Stimulated activated CD4-positive, alpha-beta T cell treated with anti-CD3 and anti-CD28 coated beads, TNF-alpha, amount 100 ng/mL, for 48 hours (primary cell): ENCODE results near the gene IP6K3.
A peak's percentile ranks its signal among the peaks of the same experiment; 100 is the strongest.

Experiments used
- DNase-seq, 3 donors: peaks; one replicate each; pipeline ENCODE4 v3.0.0-alpha.2; 2020; ENCODE audit warnings: low read depth in 3 of 3

Gene IP6K3

DNA sequence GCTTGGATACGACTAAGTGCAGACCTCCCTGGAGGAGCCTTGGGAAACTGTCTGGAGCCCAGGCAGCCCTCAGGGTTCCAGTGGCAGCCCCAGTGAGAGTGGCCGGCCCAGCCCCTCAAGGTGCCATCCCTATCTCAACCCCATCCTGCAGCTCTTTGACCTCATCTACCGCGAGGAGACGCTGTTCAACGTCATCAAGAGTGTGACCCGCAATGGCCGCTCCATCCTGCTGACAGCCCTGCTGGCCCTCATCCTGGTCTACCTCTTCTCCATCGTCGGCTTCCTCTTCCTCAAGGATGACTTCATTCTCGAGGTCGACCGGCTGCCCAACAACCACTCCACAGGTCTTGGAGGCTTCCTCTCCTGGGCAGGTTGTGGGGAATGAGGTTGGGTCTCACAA lies 55.9 kb downstream of the IP6K3 start:
- DNase-seq: no peak

DNA sequence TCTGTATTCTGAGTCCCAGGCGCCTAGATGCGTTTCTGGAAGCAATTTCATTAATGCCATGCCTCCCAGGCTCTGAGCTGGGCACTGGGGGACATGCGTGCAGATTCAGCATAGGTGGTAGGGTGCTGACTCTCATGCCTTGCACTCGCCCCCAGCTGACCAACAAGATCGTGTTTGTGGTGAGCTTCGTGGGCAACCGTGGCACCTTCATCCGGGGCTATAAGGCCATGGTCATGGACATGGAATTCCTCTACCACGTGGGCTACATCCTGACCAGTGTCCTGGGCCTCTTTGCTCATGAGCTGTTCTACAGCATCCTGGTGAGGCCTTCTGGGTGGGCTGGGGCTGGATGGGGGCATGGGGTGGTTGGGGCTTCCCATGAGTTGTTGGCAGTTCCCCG lies 56.8 kb downstream of the IP6K3 start:
- no peak for DNase-seq

DNA sequence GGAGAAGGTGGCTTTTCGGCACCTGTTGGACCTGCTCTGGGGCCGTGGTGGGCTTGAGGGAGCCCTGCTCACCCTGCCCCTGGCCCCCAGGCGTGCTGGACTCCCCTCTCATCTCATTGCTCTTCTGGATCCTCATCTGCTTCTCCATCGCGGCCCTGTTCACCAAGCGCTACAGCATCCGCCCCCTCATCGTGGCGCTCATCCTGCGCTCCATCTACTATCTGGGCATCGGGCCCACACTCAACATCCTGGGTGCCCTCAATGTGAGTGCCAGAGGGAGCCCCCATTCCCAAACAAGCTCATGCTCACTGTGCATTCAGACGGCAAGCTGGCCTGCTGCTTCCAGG lies 57.6 kb downstream of the IP6K3 start:
- no peak for DNase-seq

DNA sequence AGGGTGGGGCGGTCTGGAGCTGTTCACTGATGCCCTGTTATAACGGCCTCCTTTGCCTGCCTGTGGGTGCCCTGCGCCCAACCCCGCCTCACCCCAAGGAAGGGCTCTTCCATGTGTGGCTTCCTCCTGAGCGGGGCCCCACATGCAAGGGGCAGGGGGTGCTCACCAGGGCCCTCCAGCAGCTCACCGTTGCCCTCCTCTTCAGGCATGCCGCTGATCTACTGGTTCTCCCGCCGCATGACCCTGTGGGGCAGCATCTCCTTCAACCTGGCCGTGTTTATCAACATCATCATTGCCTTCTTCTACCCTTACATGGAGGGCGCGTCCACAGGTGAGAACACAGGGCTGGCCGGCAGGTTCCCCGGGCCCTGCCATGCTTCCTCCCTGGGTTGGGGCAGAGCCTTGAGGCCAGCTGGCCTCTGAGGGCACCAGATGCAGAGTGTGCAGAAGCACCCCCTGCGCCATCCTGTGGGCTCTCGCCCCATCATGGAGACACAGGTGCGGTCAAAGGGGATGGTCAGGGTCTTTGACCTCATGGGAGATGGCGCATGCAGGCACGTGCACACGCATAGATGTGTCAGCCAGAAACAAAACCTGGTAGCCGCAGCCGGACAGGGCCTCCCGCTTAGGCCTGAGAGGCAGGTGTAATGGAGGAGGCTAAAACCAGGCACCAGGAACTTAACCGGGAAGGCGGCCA lies 58.1 kb downstream of the IP6K3 start:
- no peak for DNase-seq

DNA sequence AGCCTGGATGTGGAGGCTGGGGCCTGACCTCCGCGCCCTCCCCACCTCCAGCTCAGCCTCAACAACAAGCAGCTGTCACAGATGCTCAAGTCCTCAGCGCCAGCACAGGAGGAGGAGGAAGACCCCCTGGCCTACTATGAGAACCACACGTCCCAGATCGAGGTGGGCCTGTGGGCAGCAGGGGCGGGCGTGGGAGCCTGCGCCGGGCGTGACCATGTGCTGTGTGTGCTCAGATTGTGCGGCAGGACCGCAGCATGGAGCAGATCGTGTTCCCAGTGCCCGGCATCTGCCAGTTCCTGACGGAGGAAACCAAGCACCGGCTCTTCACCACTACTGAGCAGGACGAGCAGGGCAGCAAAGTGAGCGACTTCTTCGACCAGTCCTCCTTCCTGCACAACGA lies 58.7 kb downstream of the IP6K3 start:
- DNase-seq: no peak

DNA sequence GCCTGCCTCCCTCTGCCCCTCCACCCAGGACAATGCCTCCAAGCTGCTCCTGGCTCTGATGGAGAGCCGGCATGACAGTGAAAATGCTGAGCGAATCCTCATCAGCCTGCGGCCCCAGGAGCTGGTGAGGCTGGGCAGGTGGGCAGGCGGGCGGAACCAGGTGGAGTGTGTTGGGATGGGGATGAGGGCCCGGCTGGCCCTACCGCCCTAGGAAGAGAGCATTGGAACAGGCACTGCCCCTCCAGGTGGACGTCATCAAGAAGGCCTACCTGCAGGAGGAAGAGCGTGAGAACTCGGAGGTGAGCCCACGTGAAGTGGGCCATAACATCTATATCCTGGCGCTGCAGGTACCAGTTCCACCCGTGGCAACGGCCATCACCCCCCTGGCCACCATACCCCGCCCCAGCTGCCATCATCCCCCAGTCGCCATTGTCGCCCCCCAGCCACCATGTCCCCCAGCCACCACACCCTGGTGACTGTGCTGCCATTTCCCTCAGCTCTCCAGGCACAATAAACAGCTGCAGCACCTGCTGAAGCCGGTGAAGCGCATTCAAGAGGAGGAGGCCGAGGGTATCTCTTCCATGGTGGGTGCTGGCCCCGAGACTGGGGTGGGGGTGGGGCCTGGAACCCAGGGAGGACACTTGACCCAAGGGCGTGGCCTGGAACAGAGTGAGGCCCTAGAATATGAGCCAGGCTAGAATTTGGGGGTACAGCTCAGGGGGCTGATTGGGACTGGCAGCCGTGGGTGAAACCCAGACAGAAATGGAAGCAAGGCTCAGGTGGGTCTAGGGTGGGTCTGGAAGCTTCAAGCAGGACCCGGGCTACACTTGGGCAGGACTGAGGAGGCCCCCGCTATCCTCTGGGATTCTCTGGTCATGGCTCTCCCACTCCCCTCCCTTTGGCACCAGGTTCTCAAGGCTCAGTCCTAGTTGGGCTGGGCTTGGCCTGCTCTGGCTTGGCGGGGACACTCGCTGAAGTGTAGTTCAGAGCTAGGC lies 59.4 kb downstream of the IP6K3 start:
- no peak for DNase-seq

DNA sequence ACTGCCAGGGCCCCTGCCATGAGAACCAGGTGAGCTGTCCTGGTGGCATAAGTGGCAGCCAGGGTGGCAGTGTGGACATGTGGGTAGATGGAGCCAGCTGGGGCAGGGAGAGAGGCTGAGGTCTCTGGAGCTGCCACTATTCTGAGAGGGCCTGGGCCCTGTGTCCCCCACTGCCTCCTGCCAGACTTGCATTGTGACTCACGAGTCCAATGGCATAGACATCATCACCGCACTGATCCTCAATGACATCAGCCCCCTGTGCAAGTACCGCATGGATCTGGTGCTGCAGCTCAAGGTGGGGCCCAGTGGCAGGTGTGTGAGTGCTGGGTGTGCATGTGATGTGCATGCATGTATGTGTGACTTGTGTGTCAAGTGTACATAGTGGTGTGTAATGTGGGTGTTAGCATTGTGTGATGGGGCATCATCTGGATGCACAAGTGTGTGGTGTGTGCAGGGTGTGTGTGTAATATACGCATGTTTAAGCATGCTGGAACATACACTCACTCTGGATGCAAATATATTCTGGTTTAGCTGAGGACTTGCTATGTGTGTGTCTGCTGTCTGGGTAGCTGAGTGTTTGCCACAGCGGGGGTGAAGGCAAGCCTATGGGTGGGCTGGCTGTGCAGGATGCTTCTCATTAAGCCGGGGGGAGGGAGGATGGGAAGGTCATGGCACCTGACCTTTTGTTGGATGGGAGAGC lies 60.3 kb downstream of the IP6K3 start:
- DNase-seq: no peak

DNA sequence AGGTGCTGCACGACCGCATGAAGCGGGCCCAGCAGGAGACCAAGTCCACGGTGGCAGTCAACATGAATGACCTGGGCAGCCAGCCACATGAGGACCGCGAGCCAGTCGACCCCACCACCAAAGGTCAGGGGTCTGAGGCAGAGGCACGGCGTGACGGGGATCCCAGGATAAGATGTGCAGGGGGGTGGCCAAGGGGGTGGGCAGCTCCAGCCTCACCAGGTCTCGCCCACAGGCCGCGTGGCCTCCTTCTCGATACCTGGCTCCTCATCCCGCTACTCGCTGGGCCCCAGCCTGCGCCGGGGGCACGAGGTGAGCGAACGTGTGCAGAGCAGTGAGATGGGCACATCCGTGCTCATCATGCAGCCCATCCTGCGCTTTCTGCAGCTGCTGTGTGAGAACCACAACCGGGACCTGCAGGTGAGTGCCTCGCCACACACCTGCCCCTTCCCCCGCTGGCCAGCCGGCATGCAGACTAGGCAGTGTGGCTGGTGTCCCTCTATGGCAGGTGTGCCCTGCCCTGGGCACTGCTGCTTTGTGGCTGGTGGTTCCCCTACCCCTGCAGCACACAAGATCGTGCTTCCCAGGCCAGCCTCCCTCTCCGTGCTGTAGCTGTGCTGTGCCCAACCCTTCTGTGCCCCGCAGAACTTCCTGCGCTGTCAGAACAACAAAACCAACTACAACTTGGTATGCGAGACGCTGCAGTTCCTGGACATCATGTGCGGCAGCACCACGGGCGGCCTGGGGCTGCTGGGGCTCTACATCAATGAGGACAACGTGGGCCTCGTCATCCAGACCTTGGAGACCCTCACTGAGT lies 61.1 kb downstream of the IP6K3 start:
- no peak for DNase-seq

DNA sequence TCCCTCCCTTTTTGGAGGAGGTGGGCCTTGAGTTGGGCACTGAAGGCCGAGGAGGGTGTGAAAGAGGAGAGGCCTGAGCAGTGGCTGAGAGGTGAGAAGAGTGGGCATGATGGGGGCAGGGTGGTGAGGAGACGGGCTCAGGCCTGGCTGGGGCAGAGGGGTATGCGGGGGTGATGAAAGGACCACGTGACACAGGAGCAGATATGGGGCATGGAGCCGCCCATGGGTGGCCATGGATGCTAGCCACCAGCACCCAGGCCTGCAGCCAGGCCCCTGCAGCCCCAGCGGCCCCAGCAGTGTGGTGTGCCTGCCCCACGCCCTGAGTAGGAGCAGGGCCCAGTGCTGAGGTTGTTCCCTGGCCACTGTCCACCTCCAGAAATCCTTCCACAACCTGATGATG lies 61.7 kb downstream of the IP6K3 start:
- no peak for DNase-seq

DNA sequence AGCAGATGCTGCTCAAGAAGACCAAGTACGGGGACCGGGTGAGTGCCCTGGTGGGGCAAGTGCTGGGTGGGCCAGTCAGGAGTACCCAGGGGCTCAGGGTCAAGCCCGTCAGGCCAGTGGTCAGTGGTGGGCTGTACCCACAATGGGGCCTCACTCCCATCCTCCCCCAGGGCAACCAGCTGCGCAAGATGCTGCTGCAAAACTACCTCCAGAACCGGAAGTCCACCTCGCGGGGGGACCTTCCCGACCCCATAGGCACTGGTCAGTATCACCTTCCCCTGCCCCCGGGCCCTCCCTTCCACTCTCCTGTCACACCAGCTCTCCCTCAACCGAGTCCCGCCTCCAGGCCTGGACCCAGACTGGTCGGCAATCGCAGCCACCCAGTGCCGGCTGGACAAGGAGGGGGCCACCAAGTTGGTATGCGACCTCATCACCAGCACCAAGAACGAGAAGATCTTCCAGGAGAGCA lies 62.2 kb downstream of the IP6K3 start:
- no peak for DNase-seq

DNA sequence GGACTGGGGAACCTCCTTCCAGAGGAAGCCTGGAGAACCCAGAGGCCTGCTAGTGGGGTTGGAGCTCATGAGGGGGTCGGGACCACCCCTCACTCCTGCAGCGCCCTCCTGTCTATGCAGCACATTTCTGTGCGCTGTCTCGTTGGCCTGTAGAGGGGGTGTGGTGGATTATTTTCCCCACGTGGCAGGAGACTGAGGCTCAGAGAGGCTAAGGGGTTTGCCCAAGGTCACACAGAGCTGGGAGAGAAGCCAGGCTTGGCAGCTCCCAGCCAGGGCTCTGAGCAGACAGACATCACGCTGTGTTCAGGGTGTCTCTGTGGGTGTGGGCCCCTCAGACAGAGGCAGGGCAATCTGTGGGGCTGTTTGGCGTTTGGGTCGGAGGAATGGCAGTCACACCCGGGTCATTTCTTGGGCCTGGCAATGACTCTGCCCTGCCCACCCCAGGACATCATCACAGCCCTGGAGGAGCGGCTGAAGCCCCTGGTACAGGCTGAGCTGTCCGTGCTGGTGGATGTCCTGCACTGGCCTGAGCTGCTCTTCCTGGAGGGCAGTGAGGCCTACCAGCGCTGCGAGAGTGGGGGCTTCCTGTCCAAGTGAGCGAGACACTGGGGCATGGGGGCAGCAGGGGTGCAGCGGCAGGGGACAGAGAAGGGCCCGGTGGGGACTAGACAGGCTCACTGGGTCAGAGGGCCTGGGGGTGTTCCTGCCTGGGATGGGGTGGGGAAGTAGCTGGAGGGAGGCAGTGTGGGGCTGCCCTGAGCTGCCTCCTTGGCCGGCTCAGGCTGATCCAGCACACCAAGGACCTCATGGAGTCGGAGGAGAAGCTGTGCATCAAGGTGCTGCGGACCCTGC lies 62.9 kb downstream of the IP6K3 start:
- DNase-seq: no peak

DNA sequence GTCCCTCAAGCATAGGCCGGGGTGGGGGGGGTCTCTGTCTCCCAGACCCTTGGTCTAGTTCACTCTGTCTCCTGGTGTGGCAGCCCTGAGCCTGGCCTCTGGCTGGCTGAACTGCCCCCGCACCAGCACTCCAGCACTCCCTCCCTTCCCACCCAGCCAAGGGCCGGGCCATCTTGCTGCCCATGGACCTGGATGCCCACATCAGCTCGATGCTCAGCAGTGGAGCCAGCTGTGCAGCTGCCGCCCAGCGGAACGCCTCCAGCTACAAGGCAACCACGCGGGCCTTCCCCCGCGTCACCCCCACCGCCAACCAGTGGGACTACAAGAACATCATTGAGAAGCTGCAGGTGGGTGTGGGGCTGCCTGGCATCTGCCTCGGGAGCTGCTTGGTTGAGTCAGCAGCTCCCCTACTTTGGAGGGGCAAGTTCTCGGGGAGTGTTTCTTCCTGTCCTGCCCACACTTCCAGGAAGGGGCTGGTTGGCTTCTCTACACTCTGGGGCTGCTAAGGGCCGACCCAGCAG lies 63.6 kb downstream of the IP6K3 start:
- peak in 1 of 3 donors; percentile 14 for DNase-seq

DNA sequence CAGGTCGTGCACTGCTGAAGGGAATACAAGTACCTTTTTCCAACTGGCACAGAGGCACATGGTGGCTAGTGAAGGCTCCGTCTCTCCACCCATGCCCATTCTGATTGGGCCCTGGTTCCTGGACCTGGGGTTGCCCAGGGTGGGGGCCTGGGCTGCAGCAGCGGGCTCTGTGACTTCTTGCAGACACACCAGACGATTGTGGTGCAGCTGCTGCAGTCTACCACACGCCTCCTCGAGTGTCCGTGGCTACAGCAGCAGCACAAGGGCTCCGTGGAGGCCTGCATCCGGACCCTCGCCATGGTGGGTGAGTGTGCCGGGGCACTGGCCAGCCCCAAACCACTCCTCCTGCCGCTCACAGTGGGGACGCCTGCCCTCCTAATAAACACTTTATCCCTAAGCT lies 64.4 kb downstream of the IP6K3 start:
- DNase-seq: no peak

DNA sequence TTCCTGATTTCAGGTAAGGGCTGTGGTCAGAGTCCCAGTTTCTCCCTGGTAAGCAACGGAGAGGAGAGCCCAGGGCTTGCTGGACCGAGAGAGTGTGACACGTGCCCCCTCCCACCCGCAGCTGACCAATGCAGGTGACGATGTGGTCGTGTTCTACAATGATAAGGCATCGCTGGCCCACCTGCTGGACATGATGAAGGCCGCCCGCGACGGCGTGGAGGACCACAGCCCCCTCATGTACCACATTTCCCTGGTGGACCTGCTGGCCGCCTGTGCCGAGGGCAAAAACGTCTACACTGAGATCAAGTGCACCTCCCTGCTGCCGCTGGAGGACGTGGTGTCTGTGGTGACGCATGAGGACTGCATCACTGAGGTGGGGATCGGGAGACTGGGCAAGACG lies 66.9 kb downstream of the IP6K3 start:
- DNase-seq: no peak

DNA sequence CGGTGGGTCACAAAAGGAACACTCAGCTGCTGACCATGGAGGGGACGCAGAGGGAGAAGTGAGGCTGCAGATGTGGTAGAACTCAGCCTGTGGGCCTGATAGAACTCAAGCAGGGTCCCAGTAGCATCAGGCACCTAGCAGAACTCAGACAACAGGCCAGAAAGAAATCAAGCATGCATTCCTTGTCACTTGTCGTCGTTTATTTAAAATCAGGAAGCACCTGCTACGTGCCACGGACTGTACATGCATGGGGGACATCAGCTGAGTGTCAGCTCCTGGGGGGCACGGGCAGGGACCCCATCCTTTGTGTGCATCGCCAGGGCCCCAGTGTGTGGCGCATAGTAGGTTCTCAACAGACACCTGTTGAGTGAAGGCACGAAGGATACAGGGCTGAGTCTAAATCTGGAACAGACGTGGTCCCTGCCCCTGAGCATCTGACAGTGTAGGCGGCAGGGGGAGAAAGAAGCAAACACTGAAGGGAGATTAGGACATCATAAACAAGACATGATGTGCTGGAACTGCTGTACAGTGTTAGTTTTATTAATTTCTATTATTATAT lies 67.7 kb downstream of the IP6K3 start:
- DNase-seq: no peak

DNA sequence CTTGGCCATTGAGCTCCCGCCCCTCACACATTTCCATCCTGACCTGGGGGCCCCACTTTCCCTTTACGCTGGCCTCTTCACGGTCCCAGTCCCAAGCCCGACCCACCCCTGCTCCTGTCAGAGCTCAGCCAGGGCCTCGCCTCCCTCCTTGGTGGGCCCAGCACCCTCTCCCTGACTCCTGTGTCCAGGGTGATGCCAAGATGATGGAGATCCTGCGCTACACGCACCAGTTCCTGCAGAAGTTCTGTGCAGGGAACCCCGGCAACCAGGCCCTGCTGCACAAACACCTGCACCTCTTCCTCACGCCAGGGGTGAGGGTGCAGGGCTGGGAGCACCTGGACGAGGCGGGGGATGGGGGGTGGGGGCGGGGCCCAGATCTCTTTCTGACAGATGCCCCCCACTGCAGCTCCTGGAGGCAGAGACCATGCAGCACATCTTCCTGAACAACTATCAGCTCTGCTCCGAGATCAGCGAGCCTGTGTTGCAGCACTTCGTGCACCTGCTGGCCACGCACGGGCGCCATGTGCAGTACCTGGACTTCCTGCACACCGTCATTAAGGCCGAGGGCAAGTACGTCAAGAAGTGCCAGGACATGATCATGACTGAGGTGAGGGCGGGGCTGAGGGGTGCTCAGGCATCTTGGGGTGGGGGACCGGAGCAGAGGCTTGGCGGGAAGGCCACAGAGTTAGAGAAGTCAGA lies 68.3 kb downstream of the IP6K3 start:
- DNase-seq: no peak

DNA sequence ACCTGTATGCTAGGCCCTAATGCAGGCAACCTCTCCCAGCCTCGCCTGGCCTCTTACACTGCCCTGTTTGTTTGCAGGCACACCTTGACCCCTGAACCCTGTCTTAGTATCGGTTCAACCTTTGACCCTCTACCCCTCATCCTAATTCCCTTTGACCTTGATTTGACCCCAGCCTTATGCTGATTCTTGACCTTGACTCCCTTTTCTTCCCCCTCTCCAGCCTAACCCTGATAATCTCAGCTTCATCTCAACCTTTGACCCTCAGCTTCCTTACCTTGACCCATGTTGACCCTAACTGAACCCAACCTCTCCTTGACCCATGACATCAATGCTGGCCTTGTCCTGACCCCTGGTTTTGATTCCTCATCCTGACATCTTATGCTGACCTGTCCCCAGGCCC lies 69.0 kb downstream of the IP6K3 start:
- DNase-seq: no peak

DNA sequence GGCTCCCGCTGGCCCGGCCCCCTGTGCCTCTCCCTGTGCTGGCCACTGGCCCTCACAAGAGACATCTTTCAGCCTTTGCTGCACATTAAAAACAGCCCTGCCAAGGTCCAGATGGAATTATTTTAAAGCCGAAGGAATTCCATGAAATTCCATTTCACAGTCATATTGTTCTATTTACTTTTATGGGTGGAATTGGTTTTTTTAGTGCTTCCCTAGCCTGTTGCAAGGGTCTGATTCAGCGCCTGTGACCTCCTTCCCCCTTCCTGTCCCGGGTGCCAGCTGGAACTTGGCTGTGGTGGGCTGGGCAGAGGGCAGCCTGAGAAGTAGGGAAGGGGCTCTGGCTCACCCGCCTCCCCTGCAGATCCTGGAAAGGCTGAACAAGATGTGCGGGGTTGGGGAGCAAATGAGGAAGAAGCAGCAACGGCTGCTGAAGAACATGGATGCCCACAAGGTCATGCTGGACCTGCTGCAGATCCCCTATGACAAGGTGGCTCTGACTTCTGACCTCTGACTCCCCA lies 69.5 kb downstream of the IP6K3 start:
- no peak for DNase-seq

DNA sequence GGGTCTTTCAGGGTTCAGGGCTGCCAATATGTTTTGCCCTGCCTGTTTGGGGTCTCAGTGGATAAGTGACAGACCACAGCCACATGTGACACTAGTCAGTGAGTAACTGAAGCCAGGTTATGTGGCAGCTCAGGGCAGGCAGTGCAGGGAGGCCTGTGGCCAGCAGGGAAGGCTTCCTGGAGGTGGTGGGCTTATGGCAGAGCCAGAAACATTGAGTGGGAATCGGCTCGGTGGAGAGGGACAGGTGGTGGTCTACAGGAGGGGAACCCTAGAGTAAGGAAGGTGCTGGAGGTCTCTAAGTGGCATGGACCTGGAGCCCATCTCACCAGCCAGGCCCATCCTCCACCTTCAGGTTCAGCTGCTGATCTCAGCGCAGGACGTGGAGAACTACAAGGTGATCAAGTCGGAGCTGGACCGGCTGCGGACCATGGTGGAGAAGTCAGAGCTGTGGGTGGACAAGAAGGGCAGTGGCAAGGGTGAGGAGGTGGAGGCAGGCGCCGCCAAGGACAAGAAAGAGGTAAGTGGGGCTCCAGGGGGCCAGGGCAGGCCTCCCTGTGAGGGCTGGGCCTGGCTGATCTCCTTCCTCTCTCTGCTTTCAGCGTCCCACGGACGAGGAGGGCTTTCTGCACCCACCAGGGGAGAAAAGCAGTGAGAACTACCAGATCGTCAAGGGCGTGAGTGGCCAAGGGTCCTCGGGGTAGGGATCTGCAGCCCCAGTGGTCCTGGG lies 70.1 kb downstream of the IP6K3 start:
- no peak for DNase-seq
